H1 (cell line): ENCODE data around the gene CPE. TPM values are rescaled to one million over a fixed set of nuclear protein-coding genes. Genes with fewer than 3 reads are reported as not detected.

Experiments used
- CTCF ChIA-PET: fragments of 300-600 bp; sonication (Branson Sonifier 250); formaldehyde crosslinking; loops from one replicate; lab custom pipeline; 2021; ENCODE audit not compliant: partially characterized antibody; lab: Charles Lee
- POLR2A ChIA-PET: fragments of 300-600 bp; sonication (Branson Sonifier 250); formaldehyde crosslinking; loops from one replicate; lab custom pipeline; 2021; ENCODE audit warnings: inconsistent platforms; ENCODE audit not compliant: partially characterized antibody; lab: Charles Lee
- DNase-seq, 2 experiments: peaks; one replicate each; pipeline versions ENCODE4 v3.0.0 to v3.0.0-alpha.2; 2010 to 2022; ENCODE audit warnings: low spot score in 2 of 2, low read depth in 1 of 2, mixed read lengths in 1 of 2
- FAIRE-seq: peaks from 2 replicates; lab custom pipeline; 2011; peaks lifted over from hg19 to GRCh38; lab: Jason Lieb, UNC
- H2AFZ ChIP-seq: 2 replicates; pipeline ENCODE4 v1.8.1; 2012; ENCODE audit warnings: low read length, inconsistent platforms
- H2AK5ac ChIP-seq: 2 replicates; pipeline ENCODE4 v1.6.1; 2013; ENCODE audit warnings: low read depth, low read length
- H2BK120ac ChIP-seq: replicated peaks from 2 replicates; pipeline ENCODE3; 2013; ENCODE audit warnings: low read depth, low read length, inconsistent platforms
- H2BK12ac ChIP-seq: 2 replicates; pipeline ENCODE4 v1.6.1; 2013; ENCODE audit warnings: low read depth, low read length
- H2BK15ac ChIP-seq: 2 replicates; pipeline ENCODE4 v1.6.1; 2013; ENCODE audit warnings: low read length
- H2BK20ac ChIP-seq: 2 replicates; pipeline ENCODE4 v1.6.1; 2013; ENCODE audit warnings: low read length
- H2BK5ac ChIP-seq: 2 replicates; pipeline ENCODE4 v1.6.1; 2013; ENCODE audit warnings: low read depth, low read length
- H3K14ac ChIP-seq: 2 replicates; pipeline ENCODE4 v1.6.1; 2013; ENCODE audit warnings: inconsistent platforms; ENCODE audit not compliant: insufficient read length
- H3K18ac ChIP-seq: 2 replicates; pipeline ENCODE4 v1.6.1; 2013; ENCODE audit warnings: low read length; ENCODE audit errors: extremely low read depth
- H3K23ac ChIP-seq: 2 replicates; pipeline ENCODE4 v1.6.1; 2013; ENCODE audit warnings: inconsistent platforms; ENCODE audit not compliant: insufficient read length
- H3K23me2 ChIP-seq: 2 replicates; pipeline ENCODE4 v1.6.1; 2013; ENCODE audit warnings: low read depth, low read length
- H3K27ac ChIP-seq: 2 replicates; pipeline ENCODE4 v1.6.1; 2011; ENCODE audit warnings: low read depth, low read length, inconsistent platforms
- H3K27me3 ChIP-seq, 4 experiments: replicated peaks in 1 of 4; 1 replicate in 1 of 4; 2 replicates in 3 of 4; pipeline versions ENCODE4 v1.6.1 to v1.8.1; 2011 to 2013; ENCODE audit warnings: low read length in 3 of 4, mild to moderate bottlenecking in 3 of 4, inconsistent platforms in 2 of 4, mixed read lengths in 2 of 4, moderate library complexity in 1 of 4; ENCODE audit not compliant: control insufficient read depth in 3 of 4, insufficient read depth in 3 of 4; ENCODE audit errors: extremely low read depth in 1 of 4
- H3K36me3 ChIP-seq, 4 experiments: 2 replicates each; pipeline versions ENCODE4 v1.6.1 to v1.8.1; 2011 to 2013; ENCODE audit warnings: mild to moderate bottlenecking in 4 of 4, low read length in 3 of 4, moderate library complexity in 2 of 4, control low read depth in 1 of 4, inconsistent platforms in 1 of 4; ENCODE audit not compliant: insufficient read depth in 4 of 4, control insufficient read depth in 2 of 4
- H3K4ac ChIP-seq: replicated peaks from 2 replicates; pipeline ENCODE3; 2013; ENCODE audit warnings: low read length, low read depth, mixed read lengths, inconsistent platforms; ENCODE audit not compliant: insufficient read length
- H3K4me1 ChIP-seq, 4 experiments: replicated peaks in 1 of 4; 1 replicate in 1 of 4; 2 replicates in 3 of 4; pipeline versions ENCODE4 v1.6.1 to v1.8.1; 2011 to 2013; ENCODE audit warnings: low read length in 3 of 4, inconsistent platforms in 2 of 4, mixed read lengths in 1 of 4; ENCODE audit not compliant: insufficient read depth in 4 of 4, control insufficient read depth in 3 of 4
- H3K4me2 ChIP-seq, 2 experiments: 2 replicates each; pipeline versions ENCODE4 v1.6.1 to v1.8.1; 2011 to 2013; ENCODE audit warnings: low read depth in 2 of 2, low read length in 2 of 2, control low read depth in 1 of 2, inconsistent platforms in 1 of 2, mild to moderate bottlenecking in 1 of 2; ENCODE audit not compliant: insufficient read depth in 1 of 2
- H3K4me3 ChIP-seq, 4 experiments: fragments of 200-600, 300-600 bp in 1 of 4; sonication (generic), shearing (Covaris generic), sonication (Bioruptor Twin) in 1 of 4; 2 replicates each; pipeline versions ENCODE4 v1.5.1 to v1.8.1; 2011 to 2016; ENCODE audit warnings: low read length in 4 of 4, low read depth in 3 of 4, control low read depth in 2 of 4, inconsistent platforms in 2 of 4, mild to moderate bottlenecking in 2 of 4, mixed read lengths in 1 of 4, moderate library complexity in 1 of 4; ENCODE audit not compliant: insufficient read depth in 2 of 4; ENCODE audit errors: extremely low read depth in 1 of 4
- H3K56ac ChIP-seq: replicated peaks from 2 replicates; pipeline ENCODE3; 2013; ENCODE audit warnings: low read depth, mild to moderate bottlenecking, mixed read lengths, low read length, inconsistent platforms; ENCODE audit not compliant: insufficient read length
- H3K79me1 ChIP-seq: 2 replicates; pipeline ENCODE4 v1.6.1; 2013; ENCODE audit warnings: low read depth, low read length, control low read depth
- H3K79me2 ChIP-seq, 2 experiments: 2 replicates each; pipeline versions ENCODE4 v1.6.1 to v1.8.1; 2012 to 2013; ENCODE audit warnings: low read length in 2 of 2, mild to moderate bottlenecking in 2 of 2, inconsistent platforms in 1 of 2; ENCODE audit not compliant: insufficient read depth in 2 of 2, control insufficient read depth in 1 of 2
- H3K9ac ChIP-seq, 4 experiments: replicated peaks in 1 of 4; 1 replicate in 1 of 4; 2 replicates in 3 of 4; pipeline versions ENCODE4 v1.6.1 to v1.8.1; 2011 to 2013; ENCODE audit warnings: low read depth in 3 of 4, low read length in 3 of 4, control low read depth in 2 of 4, mild to moderate bottlenecking in 2 of 4, moderate library complexity in 2 of 4, inconsistent platforms in 1 of 4; ENCODE audit errors: extremely low read depth in 1 of 4
- H3K9me3 ChIP-seq, 2 experiments: 2 replicates each; pipeline versions ENCODE4 v1.6.1 to v1.8.1; 2012 to 2013; ENCODE audit warnings: mild to moderate bottlenecking in 2 of 2, moderate library complexity in 2 of 2, control low read depth in 1 of 2, inconsistent platforms in 1 of 2, low read depth in 1 of 2, low read length in 1 of 2, mixed read lengths in 1 of 2; ENCODE audit not compliant: insufficient read depth in 2 of 2
- H4K20me1 ChIP-seq, 2 experiments: replicated peaks in 1 of 2; 2 replicates each; pipeline versions ENCODE3 to v1.8.1; 2011 to 2013; ENCODE audit warnings: inconsistent platforms in 2 of 2, low read length in 2 of 2, mild to moderate bottlenecking in 1 of 2; ENCODE audit not compliant: insufficient read depth in 2 of 2, control insufficient read depth in 1 of 2
- H4K5ac ChIP-seq: 2 replicates; pipeline ENCODE4 v1.6.1; 2013; ENCODE audit warnings: low read length, low read depth, mixed read lengths, inconsistent platforms; ENCODE audit not compliant: insufficient read length
- H4K8ac ChIP-seq: 2 replicates; pipeline ENCODE4 v1.8.0; 2013; ENCODE audit warnings: mild to moderate bottlenecking, moderate library complexity, low read length, inconsistent platforms; ENCODE audit not compliant: insufficient read depth; ENCODE audit errors: extremely low read depth
- H4K91ac ChIP-seq: replicated peaks from 2 replicates; pipeline ENCODE3; 2013; ENCODE audit warnings: low read length, mixed read lengths, inconsistent platforms; ENCODE audit not compliant: insufficient read length
- CTBP2 ChIP-seq: IDR thresholded peaks from 2 replicates; pipeline ENCODE4 v1.7.0; 2011; ENCODE audit warnings: borderline replicate concordance, mild to moderate bottlenecking, moderate library complexity, mixed read lengths, low read length; ENCODE audit not compliant: insufficient read depth, insufficient read length
- EZH2 ChIP-seq: fragments of 200-600 bp; sonication (generic); IDR thresholded peaks from 2 replicates; pipeline ENCODE4 v1.7.1; 2012; ENCODE audit warnings: low read depth, mild to moderate bottlenecking, moderate library complexity, low read length, inconsistent platforms; ENCODE audit not compliant: severe bottlenecking
- FOSL1 ChIP-seq: IDR thresholded peaks from 2 replicates; pipeline ENCODE4 v1.6.1; 2011; ENCODE audit warnings: mild to moderate bottlenecking, low read depth, low read length, moderate library complexity; ENCODE audit not compliant: insufficient read depth
- JUND ChIP-seq: IDR thresholded peaks from 2 replicates; pipeline ENCODE4 v1.6.1; 2011; ENCODE audit warnings: mild to moderate bottlenecking, improper control_type of control experiment, low read length
- KDM4A ChIP-seq: IDR thresholded peaks from one replicate; pipeline ENCODE4 v1.7.1; 2012; ENCODE audit warnings: low read depth, mild to moderate bottlenecking, moderate library complexity, low read length, inconsistent platforms; ENCODE audit not compliant: severe bottlenecking
- RBBP5 ChIP-seq: IDR thresholded peaks from 2 replicates; pipeline ENCODE4 v1.7.1; 2012; ENCODE audit warnings: low read depth, mild to moderate bottlenecking, inconsistent platforms, low read length, moderate library complexity, borderline replicate concordance
- SIN3A ChIP-seq, 2 experiments: IDR thresholded peaks in 1 of 2; conservative IDR thresholded peaks in 1 of 2; 2 replicates each; pipeline ENCODE4 v1.6.1; 2011 to 2012; ENCODE audit warnings: low read length in 2 of 2, improper control_type of control experiment in 1 of 2, low read depth in 1 of 2, mild to moderate bottlenecking in 1 of 2
- TAF1 ChIP-seq: IDR thresholded peaks from 2 replicates; pipeline ENCODE4 v1.6.1; 2011; ENCODE audit warnings: mild to moderate bottlenecking, low read depth, low read length
- TAF7 ChIP-seq: optimal IDR thresholded peaks from 2 replicates; pipeline ENCODE3; 2011; ENCODE audit warnings: low read depth, mild to moderate bottlenecking, inconsistent platforms, low read length, moderate library complexity, borderline replicate concordance
- WGBS, 2 experiments: shearing (Covaris generic) in 1 of 2; methylation state at CpG; one replicate each; pipeline versions ENCODE4 v1.1.6 to v1.1.7; 2013 to 2015; ENCODE audit warnings: low lambda C conversion rate in 2 of 2, mixed read lengths in 2 of 2, inconsistent platforms in 1 of 2, low coverage in 1 of 2, missing lambda C conversion rate in 1 of 2; ENCODE audit not compliant: insufficient replicate concordance in 2 of 2, insufficient coverage in 1 of 2, insufficient read length in 1 of 2; ENCODE audit errors: extremely low coverage in 1 of 2, missing lambda C conversion rate in 1 of 2; 5-methylcytosine and 5-hydroxymethylcytosine counted together
- polyA plus RNA-seq, 7 experiments: library from polyadenylated mRNA; depleted of rRNA in 3 of 7; stranded (reverse) in 5 of 7; unstranded in 2 of 7; fragments of >200 nt in 5 of 7; fragments of 200-250 nt in 2 of 7; gene quantifications; 1 replicate in 5 of 7; 2 replicates in 1 of 7; 4 replicates in 1 of 7; pipeline versions ENCODE4 v1.2.1 to v1.2.3, GENCODE V29; 2011 to 2013; ENCODE audit warnings: missing spikeins in 2 of 7, mixed read lengths in 2 of 7
- total RNA-seq: library from RNA; stranded (reverse); fragmentation: NEBNext Ultra II Directional; extraction: Animal tissue kit (Norgen Biotek cat#: 25700); gene quantifications from 2 replicates; pipeline ENCODE4 v1.2.1, GENCODE V29; 2021

Gene CPE
- total and polyA plus RNA-seq, 2 of the 8 experiments (the other 6 are each of a cell fraction or from before 2014, with no cell fraction given): 9.4 to 10.2 TPM

- Histone ChIP-seq H3K9me3 (no peaks in the 10 kb centered on the region), H3K9ac (no peak overlapping the region), H3K79me1 (no peaks in the 10 kb centered on the region), H2BK15ac (no peak overlapping the region), H4K8ac (no peak overlapping the region), H3K4me2 (no peak overlapping the region), H3K23ac (no peak overlapping the region), H2BK12ac (no peak overlapping the region), H2AK5ac (no peak overlapping the region), H3K4ac (no peak overlapping the region), H3K27me3 (no peaks in the 10 kb centered on the region), H4K20me1 (no peaks in the 10 kb centered on the region), H3K4me1 (no peaks in the 10 kb centered on the region), H3K23me2 (no peaks in the 10 kb centered on the region), H3K4me3 (no peak overlapping the region), H3K36me3 (no peaks in the 10 kb centered on the region), H3K79me2 (no peaks in the 10 kb centered on the region), H4K91ac (no peak overlapping the region), H2BK20ac (no peak overlapping the region), H3K27ac (no peak overlapping the region), H3K18ac (no peak overlapping the region), H3K56ac (no peak overlapping the region), H2AFZ (no peak overlapping the region), H2BK5ac (no peak overlapping the region), H3K14ac (no peak overlapping the region), H4K5ac (no peak overlapping the region), H2BK120ac (no peak overlapping the region)
- 91% methylated on average over 8 of the region's 8 CpGs; no CpG with 5 or more reads in 1 of the 2 experiments for WGBS, 2 experiments
- FAIRE-seq: no peak
- CTCF ChIA-PET: interaction anchor here (0.7 to 3.5 kb wide), 13 partner anchors 8 to 348 kb away, joined by 3 to 24 read pairs (median 8); partner anchors contain the start of genes CPE and TMEM192
- TF ChIP-seq JUND (no peak), EZH2 (no peak), KDM4A (no peak), RBBP5 (no peak), CTBP2 (no peak), TAF7 (no peak), TAF1 (no peak), SIN3A (conservative IDR thresholded peaks at IDR 0.05 in 1 of 2, IDR thresholded peaks at IDR 0.05 in 1 of 2; ENCODE audit: low read depth in 1 of 2, low read length in 2 of 2) (no peak), FOSL1 (no peak)
- DNase-seq: no peak
- POLR2A ChIA-PET: no interaction called here
Measured at GRCh38 chr4:165461159-165461821, 82.5 kb downstream of the CPE start.
